ENCODE data around the gene DIAPH1.

The DIAPH1 gene

DNA sequence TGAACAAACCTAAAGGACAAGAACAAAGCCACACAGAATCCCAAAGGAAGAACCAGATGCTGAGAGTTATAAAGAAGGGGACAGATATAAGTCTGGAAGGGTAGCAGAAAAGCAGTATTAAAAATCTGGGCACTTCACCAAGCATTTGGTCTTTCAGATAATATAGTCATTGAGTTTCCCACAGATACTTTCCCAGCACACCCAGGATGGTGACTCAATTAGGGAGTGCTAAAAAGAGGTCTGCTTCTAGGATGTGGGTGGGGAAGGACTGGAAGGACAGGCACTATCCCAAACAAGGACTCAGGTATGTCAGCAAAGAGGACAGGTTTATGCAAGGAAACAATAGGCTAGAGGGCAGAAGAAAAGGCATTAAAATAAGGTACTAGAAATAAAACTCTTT is 59.3 kb downstream of the DIAPH1 start:
- H3K4me2 ChIP-seq (ENCODE audit: low read depth, low read length, poor library complexity, severe bottlenecking), result no peak overlapping the region
- H3K9me3 ChIP-seq (ENCODE audit: insufficient read depth, low read depth, low read length), result no peaks in the 10 kb centered on the region
- H2AFZ ChIP-seq (ENCODE audit: low read length), result no peak overlapping the region
- H3K27me3 ChIP-seq (ENCODE audit: insufficient read depth, low read length, poor library complexity, severe bottlenecking), result no peaks in the 10 kb centered on the region
- no peak overlapping the region for H3K9ac ChIP-seq (ENCODE audit: low read depth, low read length, poor library complexity, severe bottlenecking)
- H3F3A ChIP-seq (ENCODE audit: low read depth), result no peaks in the 10 kb centered on the region
- no peaks in the 10 kb centered on the region for H3K9me2 ChIP-seq (replicated peaks; ENCODE audit: low read depth, low read length)
- H3K4me3 ChIP-seq (ENCODE audit: low read length, poor library complexity, severe bottlenecking), result no peak overlapping the region
- no peaks in the 10 kb centered on the region; the same call in 1 of the 2 replicates for H3K79me2 ChIP-seq (ENCODE audit: insufficient read depth, low read length)
- no peaks in the 10 kb centered on the region for H3K4me1 ChIP-seq (ENCODE audit: insufficient read depth, low read length, poor library complexity, severe bottlenecking)
- peaks cover 8% of the 10 kb centered on the region for H4K20me1 ChIP-seq (ENCODE audit: insufficient read depth, low read length, poor library complexity, severe bottlenecking)
- TF ChIP-seq, protein P1, sequence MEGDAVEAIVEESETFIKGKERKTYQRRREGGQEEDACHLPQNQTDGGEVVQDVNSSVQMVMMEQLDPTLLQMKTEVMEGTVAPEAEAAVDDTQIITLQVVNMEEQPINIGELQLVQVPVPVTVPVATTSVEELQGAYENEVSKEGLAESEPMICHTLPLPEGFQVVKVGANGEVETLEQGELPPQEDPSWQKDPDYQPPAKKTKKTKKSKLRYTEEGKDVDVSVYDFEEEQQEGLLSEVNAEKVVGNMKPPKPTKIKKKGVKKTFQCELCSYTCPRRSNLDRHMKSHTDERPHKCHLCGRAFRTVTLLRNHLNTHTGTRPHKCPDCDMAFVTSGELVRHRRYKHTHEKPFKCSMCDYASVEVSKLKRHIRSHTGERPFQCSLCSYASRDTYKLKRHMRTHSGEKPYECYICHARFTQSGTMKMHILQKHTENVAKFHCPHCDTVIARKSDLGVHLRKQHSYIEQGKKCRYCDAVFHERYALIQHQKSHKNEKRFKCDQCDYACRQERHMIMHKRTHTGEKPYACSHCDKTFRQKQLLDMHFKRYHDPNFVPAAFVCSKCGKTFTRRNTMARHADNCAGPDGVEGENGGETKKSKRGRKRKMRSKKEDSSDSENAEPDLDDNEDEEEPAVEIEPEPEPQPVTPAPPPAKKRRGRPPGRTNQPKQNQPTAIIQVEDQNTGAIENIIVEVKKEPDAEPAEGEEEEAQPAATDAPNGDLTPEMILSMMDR (conservative IDR thresholded peaks at IDR 0.05; ENCODE audit: low read length), result no peak
- TF ChIP-seq EZH2phosphoT487 (IDR thresholded peaks at IDR 0.05; ENCODE audit: borderline replicate concordance), result no peak
- H3K36me3 ChIP-seq (ENCODE audit: insufficient read depth, low read length), result peaks cover 92% of the 10 kb centered on the region

DNA sequence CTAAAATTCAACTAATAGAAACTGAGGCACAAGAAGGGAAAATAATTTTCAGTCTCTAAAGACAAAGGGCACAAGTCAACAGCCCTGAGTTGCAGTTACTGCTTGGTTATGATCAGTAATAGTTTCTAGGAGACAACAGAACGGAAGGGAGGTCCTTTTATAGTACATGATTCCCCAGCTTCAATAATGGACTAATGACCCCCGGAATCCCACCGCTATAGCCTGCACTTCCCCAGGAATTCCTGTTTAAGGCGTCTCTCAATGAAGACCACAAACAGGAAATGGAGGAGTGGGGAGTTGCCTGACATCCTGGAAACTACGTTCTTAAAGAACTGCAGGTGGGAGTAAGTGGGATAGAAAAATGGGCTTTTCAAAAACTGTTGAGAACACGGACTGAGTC is 60.6 kb downstream of the DIAPH1 start:
- Histone ChIP-seq H3K9ac (ENCODE audit: low read depth, low read length, poor library complexity, severe bottlenecking) (no peak overlapping the region), H3F3A (ENCODE audit: low read depth) (no peaks in the 10 kb centered on the region), H2AFZ (ENCODE audit: low read length) (no peak overlapping the region), H3K4me1 (ENCODE audit: insufficient read depth, low read length, poor library complexity, severe bottlenecking) (no peaks in the 10 kb centered on the region), H3K4me2 (ENCODE audit: low read depth, low read length, poor library complexity, severe bottlenecking) (no peak overlapping the region), H3K36me3 (ENCODE audit: insufficient read depth, low read length) (peaks cover 83% of the 10 kb centered on the region), H3K79me2 (ENCODE audit: insufficient read depth, low read length) (no peaks in the 10 kb centered on the region), H3K9me2 (replicated peaks; ENCODE audit: low read depth, low read length) (no peaks in the 10 kb centered on the region), H3K27me3 (ENCODE audit: insufficient read depth, low read length, poor library complexity, severe bottlenecking) (no peaks in the 10 kb centered on the region), H3K4me3 (ENCODE audit: low read length, poor library complexity, severe bottlenecking) (no peak overlapping the region), H4K20me1 (ENCODE audit: insufficient read depth, low read length, poor library complexity, severe bottlenecking) (peaks cover 8% of the 10 kb centered on the region), H3K9me3 (ENCODE audit: insufficient read depth, low read depth, low read length) (no peaks in the 10 kb centered on the region)
- TF ChIP-seq, protein P1 (conservative IDR thresholded peaks at IDR 0.05; ENCODE audit: low read length), result peak; percentile 31; the same call in 1 of the 2 replicates
- TF ChIP-seq EZH2phosphoT487 (IDR thresholded peaks at IDR 0.05; ENCODE audit: borderline replicate concordance), result no peak

DNA sequence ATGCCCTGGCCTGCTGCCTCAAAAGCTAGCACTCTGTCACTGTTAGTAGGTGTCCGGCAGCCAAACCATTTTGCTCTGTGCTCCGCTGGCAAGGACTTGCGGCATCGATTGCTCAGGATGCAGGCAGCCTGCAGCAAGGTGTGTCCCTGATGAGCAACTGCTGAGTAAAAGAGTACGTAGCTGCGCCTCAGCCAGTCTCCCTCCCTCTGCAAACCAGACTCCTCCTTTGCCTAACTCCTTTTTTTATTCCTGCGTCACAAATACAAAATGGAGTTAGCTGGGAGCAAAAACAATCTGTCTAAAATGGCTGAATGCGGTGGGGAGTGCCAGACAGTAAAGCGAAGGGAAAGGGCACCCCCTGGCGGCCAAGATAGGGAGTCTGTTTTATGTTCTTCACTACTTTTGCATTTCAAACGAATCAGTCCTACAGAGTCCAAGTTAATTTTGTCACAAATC is 61.1 kb downstream of the DIAPH1 start:
- no peak for TF ChIP-seq EZH2phosphoT487 (IDR thresholded peaks at IDR 0.05; ENCODE audit: borderline replicate concordance)
- TF ChIP-seq, protein P1 (conservative IDR thresholded peaks at IDR 0.05; ENCODE audit: low read length), result peak; percentile 94
- Histone ChIP-seq H3K4me3 (ENCODE audit: low read length, poor library complexity, severe bottlenecking) (no peak overlapping the region), H3K9me3 (ENCODE audit: insufficient read depth, low read depth, low read length) (no peaks in the 10 kb centered on the region), H3K9ac (ENCODE audit: low read depth, low read length, poor library complexity, severe bottlenecking) (no peak overlapping the region), H3K27me3 (ENCODE audit: insufficient read depth, low read length, poor library complexity, severe bottlenecking) (no peaks in the 10 kb centered on the region), H3K4me2 (ENCODE audit: low read depth, low read length, poor library complexity, severe bottlenecking) (no peak overlapping the region), H4K20me1 (ENCODE audit: insufficient read depth, low read length, poor library complexity, severe bottlenecking) (peaks cover 8% of the 10 kb centered on the region), H3K36me3 (ENCODE audit: insufficient read depth, low read length) (peaks cover 78% of the 10 kb centered on the region), H3F3A (ENCODE audit: low read depth) (no peaks in the 10 kb centered on the region), H3K4me1 (ENCODE audit: insufficient read depth, low read length, poor library complexity, severe bottlenecking) (no peaks in the 10 kb centered on the region), H3K79me2 (ENCODE audit: insufficient read depth, low read length) (no peaks in the 10 kb centered on the region), H3K9me2 (replicated peaks; ENCODE audit: low read depth, low read length) (no peaks in the 10 kb centered on the region), H2AFZ (ENCODE audit: low read length) (no peak overlapping the region)
